Measurements from ENCODE around the gene TMBIM1. TPM values are rescaled to one million over a fixed set of nuclear protein-coding genes. Genes with fewer than 3 reads are reported as not detected.

The TMBIM1 gene
- total RNA-seq, 1 donor, result 136 TPM

DNA sequence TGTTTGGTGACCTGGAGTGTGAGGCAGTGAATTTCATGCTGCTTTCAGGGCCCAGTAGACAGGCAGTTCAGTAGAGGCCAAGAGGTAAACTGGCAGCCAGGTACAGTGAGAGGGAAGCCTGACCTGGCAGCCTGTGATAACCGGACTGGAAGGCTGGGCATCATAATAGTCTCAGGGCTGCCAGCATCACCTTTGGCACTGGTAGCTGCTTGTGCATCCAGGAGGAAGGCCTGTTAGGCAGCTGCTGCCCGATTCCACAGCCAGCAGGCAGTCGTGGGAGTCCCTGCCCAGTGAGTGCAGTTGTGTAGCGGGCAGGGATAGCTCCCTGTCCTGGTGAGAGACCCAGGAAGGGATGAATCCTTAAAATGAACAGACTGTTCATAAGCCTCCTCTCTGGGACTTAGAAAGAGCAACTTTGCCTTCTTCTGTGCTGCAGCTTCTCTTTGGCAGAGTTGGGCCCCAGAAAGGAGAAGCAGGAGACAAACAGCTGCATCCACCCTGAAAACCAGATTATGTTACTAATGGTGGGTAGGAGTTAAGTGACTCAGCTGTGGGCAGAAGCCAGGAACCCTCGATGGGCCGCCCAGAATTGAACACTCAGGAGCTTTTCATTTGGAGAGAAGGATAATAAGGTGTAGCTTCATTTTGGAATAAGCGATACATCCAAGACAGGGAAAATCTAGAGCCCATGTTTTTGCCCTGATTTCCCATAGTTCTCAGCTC, 39.6 kb downstream of the TMBIM1 start:
- TF ChIP-seq, protein P1, sequence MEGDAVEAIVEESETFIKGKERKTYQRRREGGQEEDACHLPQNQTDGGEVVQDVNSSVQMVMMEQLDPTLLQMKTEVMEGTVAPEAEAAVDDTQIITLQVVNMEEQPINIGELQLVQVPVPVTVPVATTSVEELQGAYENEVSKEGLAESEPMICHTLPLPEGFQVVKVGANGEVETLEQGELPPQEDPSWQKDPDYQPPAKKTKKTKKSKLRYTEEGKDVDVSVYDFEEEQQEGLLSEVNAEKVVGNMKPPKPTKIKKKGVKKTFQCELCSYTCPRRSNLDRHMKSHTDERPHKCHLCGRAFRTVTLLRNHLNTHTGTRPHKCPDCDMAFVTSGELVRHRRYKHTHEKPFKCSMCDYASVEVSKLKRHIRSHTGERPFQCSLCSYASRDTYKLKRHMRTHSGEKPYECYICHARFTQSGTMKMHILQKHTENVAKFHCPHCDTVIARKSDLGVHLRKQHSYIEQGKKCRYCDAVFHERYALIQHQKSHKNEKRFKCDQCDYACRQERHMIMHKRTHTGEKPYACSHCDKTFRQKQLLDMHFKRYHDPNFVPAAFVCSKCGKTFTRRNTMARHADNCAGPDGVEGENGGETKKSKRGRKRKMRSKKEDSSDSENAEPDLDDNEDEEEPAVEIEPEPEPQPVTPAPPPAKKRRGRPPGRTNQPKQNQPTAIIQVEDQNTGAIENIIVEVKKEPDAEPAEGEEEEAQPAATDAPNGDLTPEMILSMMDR (IDR thresholded peaks at IDR 0.05; ENCODE audit: insufficient read depth, low read depth, low read length), result no peak

DNA sequence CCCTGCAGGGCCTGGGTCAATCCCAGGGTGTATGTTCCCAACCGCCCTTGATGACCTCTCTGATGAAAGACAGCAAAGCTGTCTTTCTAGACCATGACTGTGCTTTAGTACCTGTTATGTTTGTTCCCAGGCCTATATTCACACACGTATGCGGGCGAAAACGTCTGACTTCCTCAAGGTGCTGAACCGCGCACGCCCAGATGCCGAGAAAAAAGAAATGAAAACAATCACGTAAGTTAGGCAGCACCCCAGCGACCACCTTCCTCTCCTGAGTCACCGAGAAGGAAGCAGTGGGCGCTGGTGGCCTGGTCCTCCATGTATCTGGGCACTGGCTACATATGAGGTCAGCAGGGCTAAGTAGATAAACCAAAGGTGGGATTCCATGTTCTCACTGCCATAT, 42.6 kb downstream of the TMBIM1 start:
- H3K4me3 ChIP-seq (ENCODE audit: low read depth, low read length), result no peak overlapping the region
- TF ChIP-seq, protein P1 (IDR thresholded peaks at IDR 0.05; ENCODE audit: insufficient read depth, low read depth, low read length), result no peak
- DNase-seq (ENCODE audit: low read depth), result no peak

More for the DNA sequence above, 39.6 kb downstream of the TMBIM1 start:
- no peak for DNase-seq (ENCODE audit: low read depth)
- H3K4me3 ChIP-seq (ENCODE audit: low read depth, low read length), result no peak overlapping the region

DNA sequence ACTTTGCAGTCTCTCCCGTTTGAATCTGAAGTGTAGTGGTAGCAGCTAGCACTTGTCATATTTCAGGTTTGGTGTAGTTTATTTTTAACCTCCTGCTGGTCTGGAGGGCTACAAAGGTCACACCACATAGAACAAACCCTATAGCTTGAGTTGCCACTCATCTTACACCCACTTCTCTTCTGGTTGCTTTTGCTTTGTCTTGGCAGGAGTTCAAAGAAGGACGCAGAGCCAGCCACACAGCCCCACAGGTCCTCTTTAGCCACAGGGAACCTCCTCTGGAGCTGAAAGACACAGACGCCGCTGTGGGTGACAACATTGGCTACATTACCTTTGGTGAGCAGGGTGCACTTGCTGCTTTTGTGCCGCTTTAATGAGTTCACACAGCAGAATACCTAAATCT, 47.1 kb downstream of the TMBIM1 start:
- H3K4me3 ChIP-seq (ENCODE audit: low read depth, low read length), result no peak overlapping the region
- DNase-seq (ENCODE audit: low read depth), result no peak
- TF ChIP-seq, protein P1 (IDR thresholded peaks at IDR 0.05; ENCODE audit: insufficient read depth, low read depth, low read length), result no peak

DNA sequence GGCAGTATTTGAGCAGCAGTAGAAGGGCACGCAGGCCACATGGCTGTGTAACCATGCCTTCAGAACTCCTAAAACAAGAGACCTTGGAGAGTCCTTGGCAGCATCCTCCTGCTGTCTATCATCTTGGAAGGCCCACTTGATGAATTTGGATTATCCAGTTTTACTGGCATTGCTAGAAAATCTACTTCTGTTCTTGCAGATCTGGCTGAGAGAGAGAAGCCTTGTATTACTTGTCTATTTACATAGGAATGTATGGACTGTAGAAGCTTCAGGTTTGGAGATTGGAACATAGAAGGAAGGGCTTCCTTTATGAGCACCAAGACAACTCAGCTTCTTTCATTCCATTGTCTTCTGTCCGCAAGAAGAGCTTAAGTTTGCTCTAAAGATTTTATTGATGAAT, 47.6 kb downstream of the TMBIM1 start:
- no peak for DNase-seq (ENCODE audit: low read depth)
- TF ChIP-seq, protein P1 (IDR thresholded peaks at IDR 0.05; ENCODE audit: insufficient read depth, low read depth, low read length), result no peak
- no peak overlapping the region for H3K4me3 ChIP-seq (ENCODE audit: low read depth, low read length)

DNA sequence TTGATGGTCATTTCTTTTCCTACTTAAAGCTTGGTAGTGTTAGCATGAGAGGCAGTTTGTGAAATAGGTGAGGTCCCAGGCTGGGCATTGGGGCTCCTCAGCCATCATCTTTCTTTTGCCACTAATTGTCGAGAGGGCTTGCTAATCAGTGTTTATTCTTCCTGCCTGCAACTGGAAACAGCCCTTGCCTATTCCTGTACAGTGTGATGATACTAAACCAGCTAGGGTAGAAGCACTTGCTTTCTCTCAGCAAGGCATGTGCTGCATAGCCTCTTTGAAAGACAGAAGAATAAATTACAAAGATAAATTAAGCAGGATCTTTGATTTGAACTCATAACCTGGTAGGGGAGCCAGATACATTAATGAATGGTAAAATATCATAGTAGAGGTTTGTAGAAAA, 48.1 kb downstream of the TMBIM1 start:
- TF ChIP-seq, protein P1 (IDR thresholded peaks at IDR 0.05; ENCODE audit: insufficient read depth, low read depth, low read length), result no peak
- no peak for DNase-seq (ENCODE audit: low read depth)

DNA sequence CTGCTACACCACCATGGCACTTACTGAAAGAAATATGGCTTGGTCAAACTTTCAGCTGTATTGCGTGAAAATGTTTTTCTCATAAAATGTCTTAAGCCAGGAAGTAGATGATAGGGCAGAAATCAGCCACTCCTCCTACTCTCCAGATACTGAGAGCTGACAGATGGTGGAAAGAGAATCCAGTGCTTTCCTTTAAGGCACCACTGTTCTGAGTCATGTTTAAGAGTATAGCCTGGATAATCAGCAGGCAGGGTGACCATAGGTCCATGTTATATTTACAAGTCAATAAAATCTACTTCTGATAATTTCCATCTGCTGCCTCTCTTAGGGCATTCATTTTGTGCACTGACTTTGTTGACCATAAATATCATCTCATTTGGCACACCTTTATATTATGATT, 53.4 kb downstream of the TMBIM1 start:
- H3K4me3 ChIP-seq (ENCODE audit: low read depth, low read length), result no peak overlapping the region
- TF ChIP-seq, protein P1 (IDR thresholded peaks at IDR 0.05; ENCODE audit: insufficient read depth, low read depth, low read length), result no peak
- peak; percentile 93 for DNase-seq (ENCODE audit: low read depth)

More for the DNA sequence above, 48.1 kb downstream of the TMBIM1 start:
- H3K4me3 ChIP-seq (ENCODE audit: low read depth, low read length), result no peak overlapping the region

DNA sequence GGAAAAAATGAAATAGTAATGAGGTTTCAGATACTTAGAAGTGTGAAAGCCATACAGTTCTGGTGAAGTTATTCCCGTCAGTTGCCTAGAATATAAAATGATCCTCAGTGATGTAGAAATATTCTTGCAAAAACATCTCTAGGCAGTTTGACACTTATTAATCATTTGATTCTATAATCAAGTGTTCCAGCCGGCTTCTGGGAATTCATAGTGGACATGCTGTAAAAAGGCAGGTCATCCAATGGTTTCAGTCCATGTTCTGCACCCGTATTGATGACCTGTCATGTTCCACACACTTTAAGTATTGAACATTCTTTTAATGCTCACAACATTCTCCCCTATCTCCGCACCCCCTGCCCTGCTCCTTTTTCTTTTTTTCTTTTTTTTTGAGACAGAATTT, 55.5 kb downstream of the TMBIM1 start:
- H3K4me3 ChIP-seq (ENCODE audit: low read depth, low read length), result no peak overlapping the region
- no peak for DNase-seq (ENCODE audit: low read depth)
- TF ChIP-seq, protein P1 (IDR thresholded peaks at IDR 0.05; ENCODE audit: insufficient read depth, low read depth, low read length), result no peak

Measured in fibroblast of villous mesenchyme (primary cell).